ENCODE measurements around the gene SLC30A5.

DNA sequence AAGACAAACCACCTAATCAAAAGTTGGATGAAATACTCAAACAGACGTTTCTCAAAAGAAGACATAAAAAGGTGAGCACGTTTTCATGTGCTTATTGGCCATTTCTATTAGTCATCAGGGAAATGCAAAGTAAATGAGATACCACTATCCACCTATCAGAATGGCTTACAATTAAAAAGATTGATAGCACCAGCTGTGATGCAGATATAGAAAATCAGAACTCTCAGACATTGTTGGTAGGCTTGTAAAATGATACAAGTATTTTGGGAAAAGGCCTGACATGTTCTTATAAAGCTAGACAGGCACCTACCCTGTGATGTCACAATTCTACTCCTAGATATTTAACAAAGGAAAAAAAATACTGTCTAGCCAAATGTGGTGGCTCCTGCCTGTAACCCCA lies 44.0 kb upstream of the SLC30A5 start:
- TF ChIP-seq, protein P1, sequence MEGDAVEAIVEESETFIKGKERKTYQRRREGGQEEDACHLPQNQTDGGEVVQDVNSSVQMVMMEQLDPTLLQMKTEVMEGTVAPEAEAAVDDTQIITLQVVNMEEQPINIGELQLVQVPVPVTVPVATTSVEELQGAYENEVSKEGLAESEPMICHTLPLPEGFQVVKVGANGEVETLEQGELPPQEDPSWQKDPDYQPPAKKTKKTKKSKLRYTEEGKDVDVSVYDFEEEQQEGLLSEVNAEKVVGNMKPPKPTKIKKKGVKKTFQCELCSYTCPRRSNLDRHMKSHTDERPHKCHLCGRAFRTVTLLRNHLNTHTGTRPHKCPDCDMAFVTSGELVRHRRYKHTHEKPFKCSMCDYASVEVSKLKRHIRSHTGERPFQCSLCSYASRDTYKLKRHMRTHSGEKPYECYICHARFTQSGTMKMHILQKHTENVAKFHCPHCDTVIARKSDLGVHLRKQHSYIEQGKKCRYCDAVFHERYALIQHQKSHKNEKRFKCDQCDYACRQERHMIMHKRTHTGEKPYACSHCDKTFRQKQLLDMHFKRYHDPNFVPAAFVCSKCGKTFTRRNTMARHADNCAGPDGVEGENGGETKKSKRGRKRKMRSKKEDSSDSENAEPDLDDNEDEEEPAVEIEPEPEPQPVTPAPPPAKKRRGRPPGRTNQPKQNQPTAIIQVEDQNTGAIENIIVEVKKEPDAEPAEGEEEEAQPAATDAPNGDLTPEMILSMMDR (conservative IDR thresholded peaks at IDR 0.05): no peak
- TF ChIP-seq ZFX (IDR thresholded peaks at IDR 0.05): no peak

All from C4-2B (cell line).